GM18867 (cell line): ENCODE data around the gene ZWINT.
A peak's percentile ranks its signal among the peaks of the same experiment; 100 is the strongest.

ENCODE experiments used
- ATAC-seq: cut with Tn5 transposase; IDR thresholded peaks from one replicate; pipeline ENCODE4 v1.9.1; 2021; ENCODE audit warnings: mild to moderate bottlenecking, moderate library complexity; ENCODE audit not compliant: unreplicated experiment

Gene ZWINT

GRCh38 chr10:56360967-56361612, at the start of gene ZWINT:
TSS of gene ZWINT (minus strand) at chr10:56361259. CDS start at chr10:56361236, 23 bp downstream.
- ATAC-seq: peak; percentile 99

DNA sequence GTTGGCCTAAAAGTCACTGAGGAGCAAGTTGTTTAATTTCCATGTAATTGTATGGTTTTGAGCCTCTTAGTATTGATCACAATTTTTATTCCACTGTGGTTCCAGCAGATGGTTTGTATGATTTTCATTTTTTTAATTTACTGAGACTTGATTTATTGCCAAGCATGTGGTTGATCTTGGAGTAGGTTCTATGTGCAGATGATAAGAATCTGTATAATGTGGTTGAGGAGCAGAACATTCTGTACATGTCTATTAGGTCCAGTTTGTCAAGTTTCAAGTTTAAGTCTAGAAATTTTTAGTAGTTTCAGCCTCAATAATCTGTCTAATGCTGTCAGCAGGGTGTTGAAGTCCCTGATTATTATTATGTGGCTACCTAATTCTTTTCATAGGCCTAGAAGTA, 22.7 kb upstream of the ZWINT start:
- ATAC-seq: no peak

- no peak for ATAC-seq
Observed at GRCh38 chr10:56370217-56371113, 9.4 kb upstream of the ZWINT start.

DNA sequence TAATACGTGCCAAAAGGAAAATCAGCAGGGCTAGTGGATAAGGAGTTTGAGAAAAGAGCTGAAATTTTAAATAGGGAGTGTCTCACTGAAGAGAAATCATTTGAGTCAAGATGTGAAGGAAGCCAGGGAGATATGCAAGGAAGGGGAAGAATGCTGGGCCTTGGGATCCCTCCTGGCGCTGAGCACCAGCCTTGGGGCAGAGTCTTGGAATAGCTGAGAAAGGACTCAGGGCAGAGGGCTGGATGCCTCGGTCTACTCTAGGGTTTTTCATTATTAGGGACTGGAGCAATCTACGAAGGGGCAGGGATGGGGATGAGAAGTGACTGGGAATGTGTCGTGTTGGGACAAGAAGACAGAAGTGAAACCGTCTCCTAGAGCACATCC, 484 bp downstream of the ZWINT start:
- no peak for ATAC-seq

DNA sequence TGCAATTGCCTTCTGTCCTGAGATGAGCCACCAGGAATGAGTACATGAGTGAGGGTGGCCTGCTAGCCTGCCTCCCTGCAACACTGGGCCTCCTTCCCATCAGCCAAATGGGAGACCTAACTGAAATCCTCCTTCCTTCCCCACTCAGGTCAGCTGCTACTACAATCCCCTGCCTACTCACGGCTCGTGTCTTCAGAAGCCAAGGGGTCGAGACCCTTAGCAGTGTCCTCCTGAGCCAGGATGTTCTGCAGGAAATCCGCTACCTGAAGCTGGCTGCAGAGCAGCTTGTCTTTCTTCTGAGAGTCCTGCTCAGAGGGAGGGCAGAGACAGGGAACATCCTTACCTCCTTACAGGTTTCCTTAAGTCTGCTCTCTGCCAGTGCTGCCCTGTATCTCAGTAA, 1.2 kb downstream of the ZWINT start:
- ATAC-seq: no peak

DNA sequence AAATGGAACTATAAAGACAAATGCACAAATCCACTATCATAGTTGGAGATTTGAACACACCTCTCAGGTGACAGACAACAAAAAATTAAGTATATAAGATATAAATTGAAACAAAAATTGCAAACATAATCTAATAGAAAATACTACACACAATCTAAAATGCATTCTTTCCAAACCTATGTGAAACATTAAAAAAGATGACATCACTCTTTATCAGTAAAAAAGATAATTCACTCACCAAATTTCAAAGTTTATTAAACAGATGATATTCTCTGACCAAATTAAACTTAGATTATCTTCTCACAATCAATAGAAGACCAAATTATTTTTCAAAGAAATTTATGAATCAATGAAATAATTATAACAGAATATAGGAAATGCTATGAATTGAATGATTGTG, 4.0 kb downstream of the ZWINT start:
- no peak for ATAC-seq

GRCh38 chr10:56351909-56352630, 9.0 kb downstream of the ZWINT start:
- no peak for ATAC-seq

GRCh38 chr10:56349611-56350010, 11.4 kb downstream of the ZWINT start:
- no peak for ATAC-seq

- no peak for ATAC-seq
Observed at GRCh38 chr10:56348101-56348500, 13.0 kb downstream of the ZWINT start.

DNA sequence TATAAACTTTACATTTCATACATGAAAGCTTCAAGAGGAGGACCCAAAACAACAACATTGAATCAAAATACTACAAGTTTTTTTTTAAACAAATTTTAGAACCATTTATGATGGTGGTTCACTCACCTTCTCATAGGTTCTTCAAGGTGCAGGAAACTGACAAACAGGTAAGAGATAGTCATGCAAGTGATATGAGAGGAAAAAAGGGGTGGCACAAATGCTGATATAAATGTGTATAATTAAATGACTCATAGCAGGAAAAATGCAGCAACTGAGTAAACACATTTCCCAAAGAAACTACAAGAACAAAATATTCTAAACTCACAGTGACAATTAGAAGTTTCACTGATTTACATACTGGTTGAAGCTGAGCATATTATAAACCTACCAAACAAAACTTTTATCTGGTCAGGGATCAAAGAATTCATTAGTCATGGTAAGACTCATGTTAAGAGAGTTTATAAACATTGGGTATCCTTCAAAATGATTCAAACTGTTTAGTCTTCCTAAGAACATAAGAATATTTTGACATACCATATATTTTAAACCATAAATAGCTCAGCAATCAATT, 14.1 kb downstream of the ZWINT start:
- ATAC-seq: no peak

DNA sequence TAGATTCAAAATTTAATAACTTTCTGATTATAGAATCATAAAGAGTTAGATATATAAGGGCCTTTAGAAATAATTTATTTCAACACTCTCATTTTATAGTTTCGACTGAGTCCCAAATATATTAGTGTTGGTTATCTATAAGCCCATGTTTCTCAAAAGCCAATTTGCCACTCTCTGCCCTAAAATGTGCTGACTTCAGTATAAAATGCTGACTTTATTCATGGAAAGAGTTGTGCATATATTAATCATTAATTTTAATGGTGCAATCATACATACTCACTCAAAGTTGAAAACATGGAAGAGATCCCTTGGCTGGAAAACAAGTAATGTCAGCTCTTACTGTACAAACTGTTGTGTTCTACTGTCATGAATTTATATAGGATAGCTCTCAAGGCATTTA, 19.4 kb downstream of the ZWINT start:
- ATAC-seq: no peak

GRCh38 chr10:56329961-56330360, 31.1 kb downstream of the ZWINT start:
- ATAC-seq: no peak

- ATAC-seq: no peak
Observed at GRCh38 chr10:56327118-56327517, 33.9 kb downstream of the ZWINT start.

DNA sequence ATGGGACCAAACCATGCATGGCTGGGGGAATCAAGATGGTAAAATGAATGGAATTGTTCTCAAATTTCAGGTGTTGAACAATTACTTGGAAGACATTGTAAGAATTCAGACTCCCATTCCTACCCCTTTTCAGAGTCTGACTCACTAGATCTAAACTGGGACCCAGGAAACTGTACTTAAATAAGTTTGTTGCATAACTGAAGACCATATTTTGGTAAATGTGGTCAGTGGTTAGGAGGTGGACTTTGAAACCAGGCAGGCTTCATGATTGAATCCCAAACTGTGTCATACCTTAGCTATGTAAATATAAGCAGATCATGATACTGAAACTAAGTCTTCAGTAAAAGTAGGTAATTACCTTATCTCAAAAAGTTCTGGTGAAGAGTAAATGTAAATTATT, 41.7 kb downstream of the ZWINT start:
- ATAC-seq: peak; percentile 94

DNA sequence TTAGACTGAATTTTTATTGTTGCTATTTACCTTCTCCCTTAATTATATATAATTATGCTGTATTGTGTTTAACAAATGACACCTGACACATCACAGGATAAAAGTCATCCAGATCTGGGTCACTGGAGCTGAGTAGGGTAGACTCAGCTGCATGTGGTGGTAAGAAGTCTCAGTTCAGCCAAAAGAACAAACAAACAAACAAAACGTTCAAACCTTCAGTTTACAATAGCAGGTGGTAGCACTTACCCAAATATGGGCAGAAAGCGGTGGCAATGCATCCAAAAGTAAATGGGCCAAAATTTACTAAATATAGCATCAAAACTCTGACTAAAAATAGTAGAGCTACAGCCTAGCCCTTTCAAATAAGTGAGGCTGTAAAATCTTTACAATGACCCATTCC, 42.2 kb downstream of the ZWINT start:
- ATAC-seq: peak; percentile 31

DNA sequence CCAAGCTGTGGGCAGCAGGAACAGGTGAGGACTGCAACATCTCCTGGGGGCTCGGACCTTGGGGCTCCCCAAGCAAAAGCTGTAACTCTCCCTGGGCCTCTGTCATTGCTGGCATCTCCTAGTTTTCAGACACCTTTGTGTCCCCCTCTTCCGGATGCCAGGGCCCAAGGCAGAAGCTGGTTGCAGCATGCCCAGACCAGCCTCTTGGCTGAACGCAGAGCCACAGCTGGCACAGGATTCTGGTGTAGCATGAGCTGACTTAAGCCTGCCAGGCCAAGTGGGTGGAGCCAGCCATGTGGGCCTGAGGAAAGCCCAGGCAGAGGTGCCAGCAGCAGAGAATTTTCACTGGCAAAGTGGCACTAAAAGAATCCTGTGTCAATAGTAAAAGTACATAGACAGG, 43.5 kb downstream of the ZWINT start:
- ATAC-seq: no peak

- no peak for ATAC-seq
Observed at GRCh38 chr10:56316603-56317002, 44.5 kb downstream of the ZWINT start.
